Activated naive CD8-positive, alpha-beta T cell treated with anti-CD3 and anti-CD28 coated beads for 36 hours (primary cell): ENCODE results near the gene KLRF2. TPM values are rescaled to one million over a fixed set of nuclear protein-coding genes. Genes with fewer than 3 reads are reported as not detected.
A peak's percentile ranks its signal among the peaks of the same experiment; 100 is the strongest.

Experiments
- DNase-seq: peaks from one replicate; pipeline ENCODE4 v3.0.0; 2021
- H3K27ac Mint-ChIP-seq: one replicate; pipeline ENCODE4 v1.8.0; 2022; ENCODE audit warnings: mild to moderate bottlenecking, moderate library complexity, mixed read lengths
- H3K27me3 Mint-ChIP-seq: one replicate; pipeline ENCODE4 v1.8.0; 2022; ENCODE audit warnings: mild to moderate bottlenecking, mixed read lengths
- H3K36me3 Mint-ChIP-seq: one replicate; pipeline ENCODE4 v1.8.0; 2021; ENCODE audit warnings: mild to moderate bottlenecking, mixed read lengths
- H3K4me1 Mint-ChIP-seq: one replicate; pipeline ENCODE4 v1.8.0; 2021; ENCODE audit warnings: mixed read lengths
- H3K4me3 Mint-ChIP-seq: one replicate; pipeline ENCODE4 v1.8.0; 2022; ENCODE audit warnings: mild to moderate bottlenecking, moderate library complexity, mixed read lengths
- H3K9me3 Mint-ChIP-seq: one replicate; pipeline ENCODE4 v1.8.0; 2022; ENCODE audit warnings: mixed read lengths
- total RNA-seq, 2 experiments: library from RNA; stranded (reverse); gene quantifications; one replicate each; pipeline ENCODE4 v1.2.3, GENCODE V29; 2021

KLRF2 gene
- total RNA-seq: not detected

- Mint-ChIP-seq H3K27me3 (no peaks in the 10 kb centered on the region), H3K9me3 (no peaks in the 10 kb centered on the region), H3K27ac (no peak within 1 kb of the TSS), H3K4me1 (peaks cover 12% of the 10 kb centered on the region), H3K4me3 (no peak within 1 kb of the TSS), H3K36me3 (no peaks in the 10 kb centered on the region)
- DNase-seq: no peak
These were observed at the start of gene KLRF2 for GRCh38 chr12:9881246-9881645. TSS of gene KLRF2 (plus strand) at chr12:9881489. CDS start at chr12:9881596, 107 bp downstream.

- Mint-ChIP-seq H3K4me3 (no peak overlapping the region), H3K36me3 (no peaks in the 10 kb centered on the region), H3K27ac (no peak overlapping the region), H3K4me1 (peaks cover 3% of the 10 kb centered on the region), H3K9me3 (no peaks in the 10 kb centered on the region), H3K27me3 (no peaks in the 10 kb centered on the region)
- DNase-seq: no peak
These were observed 49.6 kb upstream of the KLRF2 start for GRCh38 chr12:9831720-9832119.

GRCh38 chr12:9843407-9843806 is 37.9 kb upstream of the KLRF2 start:
- Mint-ChIP-seq H3K4me1 (no peaks in the 10 kb centered on the region), H3K27ac (no peak overlapping the region), H3K4me3 (no peak overlapping the region), H3K9me3 (peaks cover 15% of the 10 kb centered on the region), H3K36me3 (peaks cover 13% of the 10 kb centered on the region), H3K27me3 (no peaks in the 10 kb centered on the region)
- no peak for DNase-seq

GRCh38 chr12:9848899-9849298 is 32.4 kb upstream of the KLRF2 start:
- peaks cover 46% of the 10 kb centered on the region for H3K36me3 Mint-ChIP-seq
- no peak overlapping the region for H3K4me3 Mint-ChIP-seq
- no peak for DNase-seq
- no peaks in the 10 kb centered on the region for H3K27me3 Mint-ChIP-seq
- peaks cover 20% of the 10 kb centered on the region for H3K4me1 Mint-ChIP-seq
- no peak overlapping the region for H3K27ac Mint-ChIP-seq
- peaks cover 15% of the 10 kb centered on the region for H3K9me3 Mint-ChIP-seq

- Mint-ChIP-seq H3K36me3 (peaks cover 64% of the 10 kb centered on the region), H3K27me3 (no peaks in the 10 kb centered on the region), H3K27ac (no peak overlapping the region), H3K4me1 (peaks cover 37% of the 10 kb centered on the region), H3K4me3 (no peak overlapping the region), H3K9me3 (peaks cover 13% of the 10 kb centered on the region)
- no peak for DNase-seq
These were observed 30.2 kb upstream of the KLRF2 start for GRCh38 chr12:9851050-9851449.

GRCh38 chr12:9851927-9852326 is 29.4 kb upstream of the KLRF2 start:
- no peaks in the 10 kb centered on the region for H3K27me3 Mint-ChIP-seq
- no peak for DNase-seq
- H3K36me3 Mint-ChIP-seq: peaks cover 62% of the 10 kb centered on the region
- no peak overlapping the region for H3K27ac Mint-ChIP-seq
- H3K4me1 Mint-ChIP-seq: peaks cover 43% of the 10 kb centered on the region
- H3K4me3 Mint-ChIP-seq: no peak overlapping the region
- H3K9me3 Mint-ChIP-seq: peaks cover 5% of the 10 kb centered on the region

- H3K4me1 Mint-ChIP-seq: peaks cover 62% of the 10 kb centered on the region
- H3K27me3 Mint-ChIP-seq: no peaks in the 10 kb centered on the region
- peak overlapping the region; percentile 32 for H3K27ac Mint-ChIP-seq
- no peak for DNase-seq
- H3K4me3 Mint-ChIP-seq: no peak overlapping the region
- peaks cover 67% of the 10 kb centered on the region for H3K36me3 Mint-ChIP-seq
- H3K9me3 Mint-ChIP-seq: peaks cover 2% of the 10 kb centered on the region
These were observed 25.1 kb upstream of the KLRF2 start for GRCh38 chr12:9856151-9856550.

- Mint-ChIP-seq H3K27ac (no peak overlapping the region), H3K4me1 (peaks cover 62% of the 10 kb centered on the region), H3K9me3 (peaks cover 3% of the 10 kb centered on the region), H3K4me3 (no peak overlapping the region), H3K27me3 (no peaks in the 10 kb centered on the region), H3K36me3 (peaks cover 62% of the 10 kb centered on the region)
- DNase-seq: no peak
These were observed 24.4 kb upstream of the KLRF2 start for GRCh38 chr12:9856894-9857293.

- no peak overlapping the region for H3K27ac Mint-ChIP-seq
- peaks cover 60% of the 10 kb centered on the region for H3K36me3 Mint-ChIP-seq
- no peak overlapping the region for H3K4me3 Mint-ChIP-seq
- no peak for DNase-seq
- H3K9me3 Mint-ChIP-seq: peaks cover 9% of the 10 kb centered on the region
- no peaks in the 10 kb centered on the region for H3K27me3 Mint-ChIP-seq
- H3K4me1 Mint-ChIP-seq: peaks cover 62% of the 10 kb centered on the region
These were observed 23.2 kb upstream of the KLRF2 start for GRCh38 chr12:9858135-9858534.

- H3K27me3 Mint-ChIP-seq: no peaks in the 10 kb centered on the region
- DNase-seq: no peak
These were observed 16.2 kb upstream of the KLRF2 start for GRCh38 chr12:9864913-9865675.

GRCh38 chr12:9866860-9867269 is 14.4 kb upstream of the KLRF2 start:
- Mint-ChIP-seq H3K9me3 (peaks cover 18% of the 10 kb centered on the region), H3K27ac (peak overlapping the region; percentile 93), H3K36me3 (peaks cover 30% of the 10 kb centered on the region), H3K4me3 (peak overlapping the region; percentile 83), H3K27me3 (no peaks in the 10 kb centered on the region), H3K4me1 (peaks cover 46% of the 10 kb centered on the region)
- DNase-seq: no peak

More at GRCh38 chr12:9864913-9865675, 16.2 kb upstream of the KLRF2 start:
- H3K36me3 Mint-ChIP-seq: peaks cover 34% of the 10 kb centered on the region
- peak overlapping the region; percentile 93 for H3K27ac Mint-ChIP-seq
- H3K4me3 Mint-ChIP-seq: peak overlapping the region; percentile 84
- peaks cover 42% of the 10 kb centered on the region for H3K4me1 Mint-ChIP-seq
- H3K9me3 Mint-ChIP-seq: peaks cover 21% of the 10 kb centered on the region

- Mint-ChIP-seq H3K4me1 (peaks cover 48% of the 10 kb centered on the region), H3K36me3 (peaks cover 27% of the 10 kb centered on the region), H3K9me3 (peaks cover 16% of the 10 kb centered on the region), H3K4me3 (peak overlapping the region; percentile 83), H3K27me3 (no peaks in the 10 kb centered on the region), H3K27ac (peak overlapping the region; percentile 93)
- DNase-seq: no peak
These were observed 13.8 kb upstream of the KLRF2 start for GRCh38 chr12:9867531-9867930.

- H3K4me1 Mint-ChIP-seq: peaks cover 42% of the 10 kb centered on the region
- H3K27ac Mint-ChIP-seq: peak overlapping the region; percentile 99
- H3K9me3 Mint-ChIP-seq: peaks cover 9% of the 10 kb centered on the region
- peaks cover 19% of the 10 kb centered on the region for H3K36me3 Mint-ChIP-seq
- H3K27me3 Mint-ChIP-seq: no peaks in the 10 kb centered on the region
- peak overlapping the region; percentile 87 for H3K4me3 Mint-ChIP-seq
- DNase-seq: no peak
These were observed 12.9 kb upstream of the KLRF2 start for GRCh38 chr12:9868311-9868801.

- H3K4me1 Mint-ChIP-seq: peaks cover 37% of the 10 kb centered on the region
- H3K4me3 Mint-ChIP-seq: peak overlapping the region; percentile 87
- H3K27ac Mint-ChIP-seq: peak overlapping the region; percentile 99
- H3K36me3 Mint-ChIP-seq: peaks cover 13% of the 10 kb centered on the region
- no peaks in the 10 kb centered on the region for H3K27me3 Mint-ChIP-seq
- H3K9me3 Mint-ChIP-seq: peaks cover 4% of the 10 kb centered on the region
- DNase-seq: no peak
These were observed 12.4 kb upstream of the KLRF2 start for GRCh38 chr12:9868951-9869306.

GRCh38 chr12:9869307-9870161 is 11.8 kb upstream of the KLRF2 start, which contains the start of gene CLEC2B:
TSS of gene CLEC2B (minus strand) at chr12:9869354.
- Mint-ChIP-seq H3K27ac (peak within 1 kb of the TSS; percentile 99), H3K9me3 (no peaks in the 10 kb centered on the region), H3K36me3 (peaks cover 8% of the 10 kb centered on the region), H3K4me1 (peaks cover 32% of the 10 kb centered on the region), H3K4me3 (peak within 1 kb of the TSS; percentile 87), H3K27me3 (no peaks in the 10 kb centered on the region)
- peak; percentile 28 for DNase-seq
